Measurements from ENCODE around the gene INHA.

Gene INHA

DNA sequence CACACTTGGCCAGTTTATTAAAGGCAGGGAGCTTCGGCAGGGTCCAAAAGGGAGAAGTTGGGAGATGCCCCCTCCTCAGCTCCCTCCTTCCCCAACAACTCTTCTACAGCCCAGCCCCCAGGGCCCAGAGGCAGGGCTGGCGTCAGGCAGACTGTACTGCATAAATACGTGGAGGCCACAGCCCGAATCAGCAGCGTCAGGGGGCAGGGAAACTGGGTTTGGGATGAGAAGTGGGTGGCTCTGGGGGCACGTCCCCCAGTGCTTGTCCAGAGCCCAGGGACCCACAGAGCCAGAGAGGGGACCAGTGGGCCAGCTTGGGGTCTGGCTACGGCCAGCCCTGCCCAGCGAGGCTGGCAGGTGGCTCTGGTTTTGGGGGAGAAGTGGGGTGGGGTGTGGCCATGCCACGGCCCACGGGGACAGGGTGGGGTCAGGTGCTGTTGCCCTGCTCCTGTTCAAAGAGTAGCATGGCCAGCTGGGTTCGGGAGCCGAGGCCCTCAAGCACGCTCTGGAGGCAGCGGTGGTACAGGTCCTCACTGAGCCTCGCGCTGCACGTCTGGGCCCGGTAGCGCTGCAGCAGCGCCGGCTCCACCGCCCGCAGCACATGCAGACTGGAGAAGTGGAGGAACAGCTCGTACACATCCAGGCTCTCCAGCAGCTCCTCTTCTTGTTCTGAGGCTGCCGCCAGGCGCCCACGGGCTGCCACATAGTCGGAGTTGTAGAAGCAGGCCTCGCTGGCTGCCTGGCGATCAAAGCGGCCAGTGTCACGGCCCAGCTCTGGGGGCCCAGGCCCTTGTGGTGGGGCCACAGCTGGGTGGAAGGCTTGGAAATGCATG lies 32.9 kb upstream of the INHA start:
- no peak for DNase-seq (ENCODE audit: low read depth, low spot score)
- no peak for TF ChIP-seq CTCF (IDR thresholded peaks at IDR 0.05; ENCODE audit: insufficient read depth, low read length, missing control alignments)
- CTCF ChIA-PET: interaction anchor here (1.1 to 10.5 kb wide), 8 partner anchors 13 to 151 kb away, joined by 3 to 206 read pairs (median 38); a partner anchor contains a TSS
- H3K4me3 ChIP-seq (ENCODE audit: low read depth, low read length): no peak overlapping the region
- POLR2A ChIA-PET: interaction anchor here (0.6 kb wide), 1 partner anchor 63 kb away, joined by 3 read pairs; no protein-coding TSS in a partner anchor

- TF ChIP-seq CTCF (IDR thresholded peaks at IDR 0.05; ENCODE audit: insufficient read depth, low read length, missing control alignments): no peak
- no peak overlapping the region for H3K4me3 ChIP-seq (ENCODE audit: low read depth, low read length)
- ChIA-PET POLR2A (interaction anchor here (1.1 kb wide), 1 partner anchor 149 kb away, joined by 3 read pairs; no protein-coding TSS in a partner anchor), CTCF (interaction anchor here (0.9 to 10.5 kb wide), 19 partner anchors 7 to 197 kb away, joined by 3 to 206 read pairs (median 6); partner anchors contain the start of gene GMPPA)
- no peak for DNase-seq (ENCODE audit: low read depth, low spot score)
Observed at GRCh38 chr2:219539926-219540678, 32.0 kb upstream of the INHA start.

DNA sequence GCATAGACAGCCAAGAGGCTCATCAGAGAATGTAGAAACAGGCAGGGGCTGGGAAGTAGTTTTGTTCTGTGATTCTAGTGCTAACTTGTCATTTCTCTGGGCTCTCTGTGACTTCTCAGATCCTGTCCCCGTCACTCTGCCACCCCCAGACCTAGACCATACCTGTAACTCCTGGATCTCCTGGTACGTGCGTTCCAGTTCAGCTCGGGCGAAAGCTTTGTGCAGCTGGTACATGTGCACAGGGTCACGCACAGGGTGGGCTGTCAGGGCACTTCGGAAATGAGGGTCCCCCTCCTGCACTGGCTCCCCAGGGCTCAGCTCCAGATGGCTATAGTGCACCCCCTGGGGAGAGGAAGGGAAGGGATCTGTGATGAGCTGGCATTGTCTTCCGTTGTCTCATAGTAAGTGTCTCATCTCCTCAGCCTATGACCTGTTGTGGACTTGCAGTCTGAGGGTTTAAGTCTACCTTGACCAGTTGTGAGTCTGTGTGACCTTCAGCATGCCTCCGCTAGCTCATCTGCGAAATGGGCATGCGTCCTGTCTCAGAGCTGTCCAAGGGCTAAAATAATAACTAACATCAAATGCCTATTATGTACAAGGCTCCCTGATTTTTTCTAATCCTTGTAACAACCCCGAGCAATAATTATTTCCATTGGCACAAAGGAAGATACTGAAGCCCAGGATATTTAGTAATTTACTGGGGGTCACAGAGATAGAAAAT lies 31.2 kb upstream of the INHA start:
- POLR2A ChIA-PET: interaction anchor here (1.1 kb wide), 1 partner anchor 148 kb away, joined by 3 read pairs; no protein-coding TSS in a partner anchor
- CTCF ChIA-PET: interaction anchor here (0.6 to 10.5 kb wide), 51 partner anchors 8 to 196 kb away, joined by 3 to 206 read pairs (median 4); partner anchors contain the start of genes GMPPA and STK11IP
- H3K4me3 ChIP-seq (ENCODE audit: low read depth, low read length): no peak overlapping the region

GRCh38 chr2:219541611-219542180 lies 30.4 kb upstream of the INHA start:
- CTCF ChIA-PET: interaction anchor here (0.6 to 10.5 kb wide), 52 partner anchors 8 to 195 kb away, joined by 3 to 206 read pairs (median 4); partner anchors contain the start of genes GMPPA and STK11IP
- DNase-seq (ENCODE audit: low read depth, low spot score): no peak
- POLR2A ChIA-PET: interaction anchor here (0.6 to 1.1 kb wide), 3 partner anchors 56 to 147 kb away, joined by 3 to 5 read pairs (median 4); partner anchors contain the start of gene STK11IP
- peak; percentile 86 for TF ChIP-seq CTCF (IDR thresholded peaks at IDR 0.05; ENCODE audit: insufficient read depth, low read length, missing control alignments)
- peak overlapping the region; percentile 80 for H3K4me3 ChIP-seq (ENCODE audit: low read depth, low read length)

More for the DNA sequence above, 31.2 kb upstream of the INHA start:
- DNase-seq (ENCODE audit: low read depth, low spot score): no peak
- no peak for TF ChIP-seq CTCF (IDR thresholded peaks at IDR 0.05; ENCODE audit: insufficient read depth, low read length, missing control alignments)

DNA sequence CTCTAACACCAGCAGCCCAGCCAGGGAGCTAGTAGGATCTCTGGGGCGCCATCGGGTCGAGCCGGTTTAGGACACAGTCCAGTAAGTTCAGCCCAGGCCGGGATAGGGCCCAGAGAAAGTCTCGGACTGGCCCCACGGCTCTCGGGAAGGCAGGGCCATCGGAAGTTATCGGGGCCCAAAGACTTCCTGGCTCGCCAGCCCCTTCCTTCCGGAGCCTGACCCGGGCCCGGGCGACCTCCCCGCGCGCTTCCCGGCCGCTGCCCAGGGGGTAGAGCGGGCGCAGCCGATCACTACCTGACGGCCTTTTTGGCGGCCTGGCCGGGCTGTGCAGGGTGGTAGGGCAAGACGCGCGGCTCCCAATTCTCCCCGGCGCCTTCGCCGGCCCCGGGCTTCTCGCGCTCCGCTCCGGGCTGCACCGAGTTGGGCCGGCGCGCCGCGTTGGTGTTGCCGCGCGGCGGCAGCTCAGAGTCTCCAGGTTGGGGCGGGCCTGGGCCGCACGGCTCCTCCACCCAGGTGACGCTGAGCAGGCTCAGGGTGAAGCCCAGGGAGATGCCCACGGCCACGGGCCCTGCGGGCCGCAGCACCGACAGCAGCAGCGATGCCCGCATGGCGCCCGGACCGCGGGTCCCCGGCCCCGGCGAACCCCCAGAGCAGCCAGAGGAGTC lies 29.0 kb upstream of the INHA start:
- DNase-seq (ENCODE audit: low read depth, low spot score): no peak
- no peak for TF ChIP-seq CTCF (IDR thresholded peaks at IDR 0.05; ENCODE audit: insufficient read depth, low read length, missing control alignments)
- CTCF ChIA-PET: interaction anchor here (0.7 to 10.5 kb wide), 13 partner anchors 9 to 248 kb away, joined by 3 to 206 read pairs (median 6); no protein-coding TSS in a partner anchor
- POLR2A ChIA-PET: interaction anchor here (1.0 to 1.8 kb wide), 6 partner anchors 9 to 146 kb away, joined by 4 to 9 read pairs (median 6); partner anchors contain the start of genes GMPPA and STK11IP
- H3K4me3 ChIP-seq (ENCODE audit: low read depth, low read length): peak overlapping the region; percentile 80
